NCI-H69 (cell line): ENCODE measurements around the gene UNC5A.
"Not testable (repeated sequence)": the region's sequence is repeated elsewhere in the genome, so short reads cannot be mapped to it uniquely, and the experiment has no call there.

Experiments used
- DNase-seq: peaks from one replicate; lab custom pipeline; 2025; lab: John Stamatoyannopoulos, UW

The UNC5A gene

GRCh38 chr5:176863041-176863764, 52.8 kb downstream of the UNC5A start:
- peak; percentile 57 for DNase-seq

- no peak for DNase-seq
These were observed 53.4 kb downstream of the UNC5A start for GRCh38 chr5:176863765-176864098.

GRCh38 chr5:176864755-176865154, 54.4 kb downstream of the UNC5A start:
- no peak for DNase-seq

- DNase-seq: no peak
These were observed 55.6 kb downstream of the UNC5A start for GRCh38 chr5:176865964-176866363.

DNA sequence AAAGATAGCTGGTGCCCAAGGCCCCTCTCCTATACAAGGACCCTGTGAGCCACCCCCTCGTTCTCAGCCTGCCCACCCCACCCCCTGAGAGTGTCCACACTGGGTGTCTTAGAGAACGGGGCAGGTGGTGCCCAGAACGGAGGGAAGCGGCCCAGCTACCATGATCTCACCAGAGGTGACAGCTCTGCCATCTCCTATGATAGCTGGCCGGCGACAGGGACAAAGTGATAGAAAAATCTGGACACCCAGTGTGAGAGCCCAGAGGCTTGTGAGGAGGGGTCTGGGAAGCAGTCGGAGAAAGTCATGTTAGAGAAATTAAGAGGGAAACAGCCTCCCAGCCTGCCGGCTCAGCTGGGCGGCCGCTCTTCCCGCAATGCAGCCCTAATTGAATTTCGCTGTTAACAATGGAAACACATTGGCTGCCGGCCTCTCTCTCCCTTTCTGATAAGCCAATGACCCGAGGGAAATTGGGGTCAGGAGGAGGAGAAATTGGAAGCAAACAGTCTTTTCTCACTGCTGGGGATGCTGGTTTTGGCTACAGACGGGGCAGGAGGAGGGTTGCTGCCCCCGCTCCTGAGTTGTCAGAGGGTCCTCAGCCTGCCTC, 56.5 kb downstream of the UNC5A start:
- peak; percentile 91 for DNase-seq

- no peak for DNase-seq
These were observed 57.8 kb downstream of the UNC5A start for GRCh38 chr5:176868126-176868525.

GRCh38 chr5:176868731-176869130, 58.4 kb downstream of the UNC5A start:
- DNase-seq: no peak

DNA sequence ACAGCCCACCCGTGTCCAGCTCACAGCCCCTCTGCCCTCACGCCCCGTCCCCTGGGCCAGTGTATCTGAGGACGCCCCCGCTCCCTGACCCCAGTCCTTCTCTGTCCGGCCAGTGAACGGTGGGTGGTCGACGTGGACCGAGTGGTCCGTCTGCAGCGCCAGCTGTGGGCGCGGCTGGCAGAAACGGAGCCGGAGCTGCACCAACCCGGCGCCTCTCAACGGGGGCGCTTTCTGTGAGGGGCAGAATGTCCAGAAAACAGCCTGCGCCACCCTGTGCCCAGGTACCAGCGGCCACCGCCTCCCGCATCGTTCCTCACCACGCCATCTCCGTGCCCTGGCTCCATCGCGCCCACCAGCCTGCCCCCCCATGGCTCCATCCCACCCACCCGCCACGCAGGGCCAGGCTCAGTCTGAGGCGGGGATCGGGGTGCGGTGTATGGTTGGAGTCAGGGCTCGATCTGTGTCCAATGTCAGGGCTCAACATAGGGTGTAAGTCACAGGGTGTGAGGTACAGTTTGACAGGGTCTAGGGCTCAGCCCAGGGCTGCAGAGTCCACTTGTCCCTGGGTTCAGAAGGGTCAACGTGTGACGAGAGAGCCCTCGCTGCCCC, 59.2 kb downstream of the UNC5A start:
- no peak for DNase-seq

- DNase-seq: peak; percentile 35
These were observed 59.8 kb downstream of the UNC5A start for GRCh38 chr5:176870110-176870591.

DNA sequence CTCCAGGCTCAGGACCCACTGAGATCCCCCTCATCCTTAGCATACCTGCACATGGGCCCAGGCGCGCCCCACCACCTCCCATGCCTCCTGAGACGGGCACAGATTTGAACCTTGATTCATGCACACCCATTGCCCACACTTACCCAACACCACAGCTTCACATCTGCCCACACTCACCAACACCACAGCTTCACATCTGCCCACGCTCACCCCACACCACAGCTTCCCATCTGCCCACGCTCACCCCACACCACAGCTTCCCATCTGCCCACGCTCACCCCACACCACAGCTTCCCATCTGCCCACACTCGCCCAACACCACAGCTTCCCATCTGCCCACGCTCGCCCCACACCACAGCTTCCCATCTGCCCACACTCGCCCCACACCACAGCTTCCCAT, 60.3 kb downstream of the UNC5A start:
- not testable (repeated sequence) for DNase-seq

DNA sequence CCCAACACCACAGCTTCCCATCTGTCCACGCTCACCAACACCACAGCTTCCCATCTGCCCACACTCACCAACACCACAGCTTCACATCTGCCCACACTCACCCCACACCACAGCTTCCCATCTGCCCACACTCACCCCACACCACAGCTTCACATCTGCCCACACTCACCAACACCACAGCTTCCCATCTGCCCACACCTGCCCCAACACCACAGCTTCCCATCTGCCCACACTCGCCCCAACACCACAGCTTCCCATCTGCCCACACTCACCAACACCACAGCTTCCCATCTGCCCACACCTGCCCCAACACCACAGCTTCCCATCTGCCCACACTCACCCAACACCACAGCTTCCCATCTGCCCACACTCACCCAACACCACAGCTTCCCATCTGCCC, 62.2 kb downstream of the UNC5A start:
- not testable (repeated sequence) for DNase-seq

DNA sequence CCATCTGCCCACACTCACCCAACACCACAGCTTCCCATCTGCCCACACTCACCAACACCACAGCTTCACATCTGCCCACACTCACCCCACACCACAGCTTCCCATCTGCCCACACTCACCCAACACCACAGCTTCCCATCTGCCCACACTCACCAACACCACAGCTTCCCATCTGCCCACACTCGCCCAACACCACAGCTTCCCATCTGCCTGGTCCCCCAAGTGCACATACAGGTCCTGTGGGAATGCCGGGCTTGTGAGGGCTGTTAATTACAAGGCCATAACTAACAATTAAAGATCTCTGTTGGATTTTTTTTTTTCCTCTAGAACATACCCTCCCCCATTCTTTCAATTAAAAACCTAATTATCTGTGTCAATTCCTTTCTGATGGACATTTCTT, 62.7 kb downstream of the UNC5A start:
- peak; percentile 87 for DNase-seq

- peak; percentile 22 for DNase-seq
These were observed 63.3 kb downstream of the UNC5A start for GRCh38 chr5:176873541-176874172.

DNA sequence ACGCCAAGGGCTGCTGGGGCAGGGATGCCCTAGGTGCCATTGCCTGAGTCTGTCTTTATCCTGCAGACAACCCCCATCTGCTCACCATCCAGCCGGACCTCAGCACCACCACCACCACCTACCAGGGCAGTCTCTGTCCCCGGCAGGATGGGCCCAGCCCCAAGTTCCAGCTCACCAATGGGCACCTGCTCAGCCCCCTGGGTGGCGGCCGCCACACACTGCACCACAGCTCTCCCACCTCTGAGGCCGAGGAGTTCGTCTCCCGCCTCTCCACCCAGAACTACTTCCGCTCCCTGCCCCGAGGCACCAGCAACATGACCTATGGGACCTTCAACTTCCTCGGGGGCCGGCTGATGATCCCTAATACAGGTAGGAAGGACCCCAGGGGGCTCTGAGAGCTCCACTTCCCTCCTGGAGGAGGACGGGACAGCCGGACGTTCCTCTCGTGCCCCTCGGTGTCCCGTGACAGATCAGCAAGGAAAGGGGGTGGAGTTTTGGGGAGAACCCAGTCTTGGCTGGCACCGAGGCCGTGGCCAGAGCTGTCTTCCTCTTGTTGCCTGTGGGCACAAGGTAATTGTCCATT, 63.9 kb downstream of the UNC5A start:
- no peak for DNase-seq

GRCh38 chr5:176875014-176875550, 64.7 kb downstream of the UNC5A start:
- no peak for DNase-seq

- DNase-seq: no peak
These were observed 65.6 kb downstream of the UNC5A start for GRCh38 chr5:176875783-176876505.

- DNase-seq: no peak
These were observed 66.4 kb downstream of the UNC5A start for GRCh38 chr5:176876506-176877431.

GRCh38 chr5:176877793-176878331, 67.5 kb downstream of the UNC5A start:
- peak; percentile 36 for DNase-seq

GRCh38 chr5:176878463-176878862, 68.1 kb downstream of the UNC5A start:
- DNase-seq: no peak
